ENCODE data around the gene MYO1D.
"Not testable (repeated sequence)": the region's sequence is repeated elsewhere in the genome, so short reads cannot be mapped to it uniquely, and the experiment has no call there.

GRCh38 chr17:32923905-32924304 is 47.0 kb upstream of the MYO1D start:
- not testable (repeated sequence) for TF ChIP-seq POLR2A, CTCF (IDR thresholded peaks at IDR 0.05)
